OCI-M2 (cell line): ENCODE results near the gene STPG1.

ENCODE experiments used
- DNase-seq: peaks from one replicate; lab custom pipeline; 2025; ENCODE audit not compliant: unreplicated experiment; lab: John Stamatoyannopoulos, UW

The STPG1 gene

GRCh38 chr1:24373710-24374109, 39.9 kb downstream of the STPG1 start:
- no peak for DNase-seq

- no peak for DNase-seq
Observed at GRCh38 chr1:24373044-24373443, 40.5 kb downstream of the STPG1 start.

GRCh38 chr1:24369801-24370200, 43.8 kb downstream of the STPG1 start:
- no peak for DNase-seq

- no peak for DNase-seq
Observed at GRCh38 chr1:24369199-24369598, 44.4 kb downstream of the STPG1 start.

- no peak for DNase-seq
Observed at GRCh38 chr1:24366707-24367106, 46.9 kb downstream of the STPG1 start.

- DNase-seq = no peak
Observed at GRCh38 chr1:24364975-24365678, 48.5 kb downstream of the STPG1 start.

- no peak for DNase-seq
Observed at GRCh38 chr1:24364605-24364974, 49.0 kb downstream of the STPG1 start.

GRCh38 chr1:24363994-24364393, 49.6 kb downstream of the STPG1 start:
- no peak for DNase-seq

- no peak for DNase-seq
Observed at GRCh38 chr1:24362982-24363614, 50.5 kb downstream of the STPG1 start.

- no peak for DNase-seq
Observed at GRCh38 chr1:24362396-24362795, 51.2 kb downstream of the STPG1 start.

- no peak for DNase-seq
Observed at GRCh38 chr1:24361811-24362210, 51.8 kb downstream of the STPG1 start.

GRCh38 chr1:24360681-24361080, 52.9 kb downstream of the STPG1 start:
- no peak for DNase-seq

- DNase-seq = no peak
Observed at GRCh38 chr1:24357038-24357437, 56.5 kb downstream of the STPG1 start.

GRCh38 chr1:24355466-24355865, 58.1 kb downstream of the STPG1 start:
- DNase-seq = no peak

GRCh38 chr1:24353292-24353891, 60.2 kb downstream of the STPG1 start:
- DNase-seq = no peak

GRCh38 chr1:24351918-24352627, 61.5 kb downstream of the STPG1 start:
- no peak for DNase-seq

GRCh38 chr1:24351247-24351646, 62.3 kb downstream of the STPG1 start:
- no peak for DNase-seq

- no peak for DNase-seq
Observed at GRCh38 chr1:24349891-24350290, 63.7 kb downstream of the STPG1 start.

- DNase-seq = no peak
Observed at GRCh38 chr1:24348196-24348595, 65.4 kb downstream of the STPG1 start.

GRCh38 chr1:24347159-24347934, 66.2 kb downstream of the STPG1 start:
- DNase-seq = no peak

GRCh38 chr1:24345334-24345733, 68.2 kb downstream of the STPG1 start:
- DNase-seq = no peak
